ENCODE measurements around the gene IL17D. TPM values are rescaled to one million over a fixed set of nuclear protein-coding genes. Genes with fewer than 3 reads are reported as not detected.

IL17D gene
- 5.4 to 6.2 TPM (median 5.9 TPM) in 3 replicates for total RNA-seq

GRCh38 chr13:20702915-20703779 is at the start of gene IL17D:
Gene IL17D, plus strand, starts transcription at chr13:20703699. Its CDS starts 303 bp downstream, at chr13:20704002.
- TF ChIP-seq CTCF (IDR thresholded peaks at IDR 0.05; ENCODE audit: unreplicated experiment), result no peak
- Mint-ChIP-seq H3K4me1 (peaks cover 25% of the 10 kb centered on the region), H3K27me3 (ENCODE audit: low read depth) (peaks cover 4% of the 10 kb centered on the region), H3K9me3 (no peaks in the 10 kb centered on the region), H3K27ac (peak within 1 kb of the TSS; percentile 89), H3K36me3 (no peaks in the 10 kb centered on the region), H3K4me3 (peak within 1 kb of the TSS; percentile 92)
- DNase-seq (ENCODE audit: low spot score in 2 of 2, unreplicated experiment in 2 of 2), result peak in 1 of 2 experiments; percentile 56

- peaks cover 12% of the 10 kb centered on the region for H3K9me3 Mint-ChIP-seq
- TF ChIP-seq CTCF (IDR thresholded peaks at IDR 0.05; ENCODE audit: unreplicated experiment), result no peak
- no peak overlapping the region for H3K27ac Mint-ChIP-seq
- peaks cover 25% of the 10 kb centered on the region for H3K36me3 Mint-ChIP-seq
- no peak for DNase-seq (ENCODE audit: low spot score in 2 of 2, unreplicated experiment in 2 of 2)
- no peaks in the 10 kb centered on the region for H3K27me3 Mint-ChIP-seq (ENCODE audit: low read depth)
- H3K4me1 Mint-ChIP-seq, result no peaks in the 10 kb centered on the region
- no peak overlapping the region for H3K4me3 Mint-ChIP-seq
Measured at GRCh38 chr13:20654156-20654555, 49.3 kb upstream of the IL17D start.

GRCh38 chr13:20658451-20659040 is 45.0 kb upstream of the IL17D start:
- Mint-ChIP-seq H3K27ac (no peak overlapping the region), H3K4me3 (no peak overlapping the region), H3K4me1 (no peaks in the 10 kb centered on the region), H3K9me3 (no peaks in the 10 kb centered on the region), H3K27me3 (ENCODE audit: low read depth) (no peaks in the 10 kb centered on the region), H3K36me3 (peaks cover 21% of the 10 kb centered on the region)
- TF ChIP-seq CTCF (IDR thresholded peaks at IDR 0.05; ENCODE audit: unreplicated experiment), result no peak
- DNase-seq (ENCODE audit: low spot score in 2 of 2, unreplicated experiment in 2 of 2), result no peak

- Mint-ChIP-seq H3K4me3 (no peak overlapping the region), H3K36me3 (peaks cover 20% of the 10 kb centered on the region), H3K27ac (no peak overlapping the region), H3K27me3 (ENCODE audit: low read depth) (no peaks in the 10 kb centered on the region), H3K4me1 (no peaks in the 10 kb centered on the region), H3K9me3 (no peaks in the 10 kb centered on the region)
- TF ChIP-seq CTCF (IDR thresholded peaks at IDR 0.05; ENCODE audit: unreplicated experiment), result no peak
- no peak for DNase-seq (ENCODE audit: low spot score in 2 of 2, unreplicated experiment in 2 of 2)
Measured at GRCh38 chr13:20664351-20664750, 39.1 kb upstream of the IL17D start.

GRCh38 chr13:20666948-20667347 is 36.6 kb upstream of the IL17D start:
- no peak overlapping the region for H3K27ac Mint-ChIP-seq
- DNase-seq (ENCODE audit: low spot score in 2 of 2, unreplicated experiment in 2 of 2), result no peak
- H3K9me3 Mint-ChIP-seq, result no peaks in the 10 kb centered on the region
- no peaks in the 10 kb centered on the region for H3K27me3 Mint-ChIP-seq (ENCODE audit: low read depth)
- TF ChIP-seq CTCF (IDR thresholded peaks at IDR 0.05; ENCODE audit: unreplicated experiment), result no peak
- H3K36me3 Mint-ChIP-seq, result peaks cover 22% of the 10 kb centered on the region
- no peak overlapping the region for H3K4me3 Mint-ChIP-seq
- H3K4me1 Mint-ChIP-seq, result no peaks in the 10 kb centered on the region
